Neural progenitor cell (in vitro differentiated cells): ENCODE data around the gene MRPS14.

Experiments
- CTCF ChIP-seq: fragments of 200-600 bp; sonication (generic); IDR thresholded peaks from 2 replicates; pipeline ENCODE4 v1.5.1; 2017; ENCODE audit warnings: antibody characterized with exemption, mild to moderate bottlenecking
- EZH2 ChIP-seq: fragments of 200-600 bp; sonication (generic); IDR thresholded peaks from 2 replicates; pipeline ENCODE4 v1.6.1; 2017; ENCODE audit warnings: antibody characterized with exemption, mild to moderate bottlenecking, moderate library complexity

GRCh38 chr1:174968750-174969244, 54.4 kb downstream of the MRPS14 start:
- no peak for TF ChIP-seq CTCF
- TF ChIP-seq EZH2 = no peak
